ENCODE data around the gene HS2ST1.

DNA sequence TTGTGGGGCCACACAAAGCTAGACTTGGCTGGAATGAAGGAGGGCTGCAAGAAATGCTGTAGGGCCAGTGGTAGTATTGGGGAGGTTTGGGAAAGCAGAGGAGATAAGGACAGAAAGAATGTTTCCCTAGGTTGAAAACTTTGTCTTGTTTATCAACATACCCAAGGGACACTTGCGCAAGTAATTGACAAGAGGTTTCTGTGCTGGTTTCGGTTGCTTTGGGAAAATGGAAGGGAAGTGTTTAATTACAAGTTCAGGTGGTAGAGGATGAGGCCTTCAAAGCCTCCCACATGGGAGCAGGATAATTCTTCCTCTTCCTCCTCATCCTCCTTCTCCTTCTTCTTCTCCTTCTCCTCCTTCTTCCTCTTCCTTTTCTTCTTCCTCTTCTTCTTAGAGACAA, 232.1 kb downstream of the HS2ST1 start:
- TF ChIP-seq, protein P1, sequence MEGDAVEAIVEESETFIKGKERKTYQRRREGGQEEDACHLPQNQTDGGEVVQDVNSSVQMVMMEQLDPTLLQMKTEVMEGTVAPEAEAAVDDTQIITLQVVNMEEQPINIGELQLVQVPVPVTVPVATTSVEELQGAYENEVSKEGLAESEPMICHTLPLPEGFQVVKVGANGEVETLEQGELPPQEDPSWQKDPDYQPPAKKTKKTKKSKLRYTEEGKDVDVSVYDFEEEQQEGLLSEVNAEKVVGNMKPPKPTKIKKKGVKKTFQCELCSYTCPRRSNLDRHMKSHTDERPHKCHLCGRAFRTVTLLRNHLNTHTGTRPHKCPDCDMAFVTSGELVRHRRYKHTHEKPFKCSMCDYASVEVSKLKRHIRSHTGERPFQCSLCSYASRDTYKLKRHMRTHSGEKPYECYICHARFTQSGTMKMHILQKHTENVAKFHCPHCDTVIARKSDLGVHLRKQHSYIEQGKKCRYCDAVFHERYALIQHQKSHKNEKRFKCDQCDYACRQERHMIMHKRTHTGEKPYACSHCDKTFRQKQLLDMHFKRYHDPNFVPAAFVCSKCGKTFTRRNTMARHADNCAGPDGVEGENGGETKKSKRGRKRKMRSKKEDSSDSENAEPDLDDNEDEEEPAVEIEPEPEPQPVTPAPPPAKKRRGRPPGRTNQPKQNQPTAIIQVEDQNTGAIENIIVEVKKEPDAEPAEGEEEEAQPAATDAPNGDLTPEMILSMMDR (IDR thresholded peaks at IDR 0.05): no peak
- TF ChIP-seq POLR2A (IDR thresholded peaks at IDR 0.05): no peak
- TF ChIP-seq EP300 (IDR thresholded peaks at IDR 0.05): no peak

Data from ovary (tissue), 3 donors.